ENCODE data around the gene MYL1. TPM values are rescaled to one million over a fixed set of nuclear protein-coding genes. Genes with fewer than 3 reads are reported as not detected.

The MYL1 gene
- total and polyA plus RNA-seq, 2 of the 8 experiments (the other 6 are each of a cell fraction or from before 2014, with no cell fraction given): not detected

DNA sequence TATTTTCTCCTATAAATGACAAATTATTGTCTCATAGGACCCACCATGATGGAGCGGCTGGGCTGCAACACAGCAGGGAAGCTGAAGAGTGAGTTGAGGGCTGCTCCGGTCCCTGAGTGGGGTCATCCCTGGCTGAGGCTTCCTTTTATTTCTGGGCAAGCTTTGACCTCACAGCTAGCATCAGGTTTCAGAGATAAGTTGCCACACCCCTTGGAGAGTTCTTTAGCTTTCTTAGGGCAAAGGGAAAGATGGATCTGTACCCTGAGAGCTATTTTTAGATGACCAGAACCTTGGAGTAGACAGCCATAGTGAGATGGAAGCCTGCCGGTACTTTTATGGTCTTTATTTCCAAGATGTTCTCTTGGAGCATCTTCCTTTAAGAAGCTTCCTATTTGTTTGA is 11.5 kb downstream of the MYL1 start:
- Histone ChIP-seq H2BK5ac (ENCODE audit: low read depth, low read length) (no peak overlapping the region), H3K9me3 (ENCODE audit: insufficient read depth in 2 of 2, low read depth in 1 of 2, low read length in 1 of 2) (no peaks in the 10 kb centered on the region), H2AFZ (ENCODE audit: low read length) (no peak overlapping the region), H3K23ac (ENCODE audit: insufficient read length) (no peak overlapping the region), H3K27me3 (replicated peaks in 1 of 4; ENCODE audit: control insufficient read depth in 3 of 4, extremely low read depth in 1 of 4, insufficient read depth in 3 of 4, low read length in 3 of 4) (no peaks in the 10 kb centered on the region), H3K36me3 (ENCODE audit: control insufficient read depth in 2 of 4, insufficient read depth in 4 of 4, low read length in 3 of 4) (no peaks in the 10 kb centered on the region), H3K79me1 (ENCODE audit: low read depth, low read length) (no peaks in the 10 kb centered on the region), H3K4me2 (ENCODE audit: insufficient read depth in 1 of 2, low read depth in 2 of 2, low read length in 2 of 2) (no peak overlapping the region), H3K56ac (replicated peaks; ENCODE audit: insufficient read length, low read depth, low read length) (no peak overlapping the region), H2BK120ac (replicated peaks; ENCODE audit: low read depth, low read length) (no peak overlapping the region), H3K23me2 (ENCODE audit: low read depth, low read length) (no peaks in the 10 kb centered on the region), H3K4me3 (ENCODE audit: extremely low read depth in 1 of 4, insufficient read depth in 2 of 4, low read depth in 3 of 4, low read length in 4 of 4) (no peak overlapping the region), H4K20me1 (replicated peaks in 1 of 2; ENCODE audit: control insufficient read depth in 1 of 2, insufficient read depth in 2 of 2, low read length in 2 of 2) (no peaks in the 10 kb centered on the region), H2BK20ac (ENCODE audit: low read length) (no peak overlapping the region), H3K18ac (ENCODE audit: extremely low read depth, low read length) (no peak overlapping the region), H3K4ac (replicated peaks; ENCODE audit: insufficient read length, low read depth, low read length) (no peak overlapping the region), H2BK15ac (ENCODE audit: low read length) (no peak overlapping the region), H4K8ac (ENCODE audit: extremely low read depth, insufficient read depth, low read length) (no peak overlapping the region), H3K4me1 (replicated peaks in 1 of 4; ENCODE audit: control insufficient read depth in 3 of 4, insufficient read depth in 4 of 4, low read length in 3 of 4) (no peaks in the 10 kb centered on the region), H4K91ac (replicated peaks; ENCODE audit: insufficient read length, low read length) (no peak overlapping the region), H4K5ac (ENCODE audit: insufficient read length, low read depth, low read length) (no peak overlapping the region), H3K9ac (replicated peaks in 1 of 4; ENCODE audit: extremely low read depth in 1 of 4, low read depth in 3 of 4, low read length in 3 of 4) (no peak overlapping the region), H3K27ac (ENCODE audit: low read depth, low read length) (no peak overlapping the region), H2BK12ac (ENCODE audit: low read depth, low read length) (no peak overlapping the region), H3K79me2 (ENCODE audit: control insufficient read depth in 1 of 2, insufficient read depth in 2 of 2, low read length in 2 of 2) (no peaks in the 10 kb centered on the region), H2AK5ac (ENCODE audit: low read depth, low read length) (no peak overlapping the region), H3K14ac (ENCODE audit: insufficient read length) (no peak overlapping the region)
- TF ChIP-seq TCF12 (IDR thresholded peaks at IDR 0.05; ENCODE audit: low read depth, low read length): no peak
- TF ChIP-seq JUND (IDR thresholded peaks at IDR 0.05; ENCODE audit: low read length): no peak
- no peak for TF ChIP-seq POLR2A (IDR thresholded peaks at IDR 0.05; ENCODE audit: control extremely low read depth in 1 of 2, low read depth in 2 of 2, low read length in 2 of 2)
- no peak for TF ChIP-seq SP1 (IDR thresholded peaks at IDR 0.05; ENCODE audit: low read depth, low read length)
- 90% methylated on average over 3 of the region's 3 CpGs; no CpG with 5 or more reads in 1 of the 2 experiments for WGBS, 2 experiments (ENCODE audit: extremely low coverage in 1 of 2, insufficient coverage in 1 of 2, insufficient read length in 1 of 2, insufficient replicate concordance in 2 of 2, low coverage in 1 of 2, low lambda C conversion rate in 2 of 2, missing lambda C conversion rate in 1 of 2)
- POLR2A ChIA-PET (ENCODE audit: partially characterized antibody): interaction anchor here (0.9 kb wide), 1 partner anchor 8 kb away, joined by 3 read pairs; no protein-coding TSS in a partner anchor
- DNase-seq (ENCODE audit: low read depth in 1 of 2, low spot score in 2 of 2) (no peak), FAIRE-seq (no peak)
- CTCF ChIA-PET (ENCODE audit: partially characterized antibody): interaction anchor here (1.1 kb wide), 1 partner anchor 97 kb away, joined by 3 read pairs; no protein-coding TSS in a partner anchor

Data from H1 (cell line).